NCI-H146 treated with DMSO at 0.1 percent for 48 hours (cell line): ENCODE results near the gene MARK2.

ENCODE experiments used
- DNase-seq: peaks from one replicate; lab custom pipeline; 2025; ENCODE audit not compliant: unreplicated experiment; lab: John Stamatoyannopoulos, UW

Gene MARK2

GRCh38 chr11:63920126-63920938, 81.4 kb downstream of the MARK2 start:
- no peak for DNase-seq

GRCh38 chr11:63920939-63921417, 82.1 kb downstream of the MARK2 start:
- DNase-seq = no peak

GRCh38 chr11:63922673-63923192, 83.8 kb downstream of the MARK2 start:
- DNase-seq = no peak

- no peak for DNase-seq
Measured at GRCh38 chr11:63923319-63923718, 84.4 kb downstream of the MARK2 start.

GRCh38 chr11:63929616-63930015, 90.7 kb downstream of the MARK2 start:
- DNase-seq = no peak

GRCh38 chr11:63931045-63931444, 92.1 kb downstream of the MARK2 start:
- DNase-seq = no peak

- DNase-seq = no peak
Measured at GRCh38 chr11:63931876-63932275, 93.0 kb downstream of the MARK2 start.

GRCh38 chr11:63933459-63933858, 94.5 kb downstream of the MARK2 start:
- DNase-seq = no peak

GRCh38 chr11:63937713-63938478, 99.0 kb downstream of the MARK2 start:
- DNase-seq = no peak

GRCh38 chr11:63938479-63939396, 99.8 kb downstream of the MARK2 start, which contains the start of gene NAA40:
Gene NAA40, plus strand, starts transcription at chr11:63939002. Its CDS starts 95 bp downstream, at chr11:63939097.
- DNase-seq = peak; percentile 92

- DNase-seq = peak; percentile 13
Measured at GRCh38 chr11:63939397-63939891, 100.5 kb downstream of the MARK2 start.

GRCh38 chr11:63940786-63941185, 101.9 kb downstream of the MARK2 start:
- DNase-seq = no peak

- no peak for DNase-seq
Measured at GRCh38 chr11:63941901-63942300, 103.0 kb downstream of the MARK2 start.

- no peak for DNase-seq
Measured at GRCh38 chr11:63942803-63943202, 103.9 kb downstream of the MARK2 start.

GRCh38 chr11:63944987-63945386, 106.1 kb downstream of the MARK2 start:
- no peak for DNase-seq

GRCh38 chr11:63945477-63946163, 106.7 kb downstream of the MARK2 start:
- DNase-seq = peak; percentile 41

GRCh38 chr11:63951779-63952536, 113.0 kb downstream of the MARK2 start:
- no peak for DNase-seq

- no peak for DNase-seq
Measured at GRCh38 chr11:63952570-63952969, 113.7 kb downstream of the MARK2 start.

GRCh38 chr11:63958008-63958407, 119.1 kb downstream of the MARK2 start:
- DNase-seq = no peak
